ENCODE results near the gene TMEM52. TPM values are rescaled to one million over a fixed set of nuclear protein-coding genes. Genes with fewer than 3 reads are reported as not detected.

Gene TMEM52
- total and polyA plus RNA-seq, 2 of the 8 experiments (the other 6 are each of a cell fraction or from before 2014, with no cell fraction given): 14.6 to 30.2 TPM

DNA sequence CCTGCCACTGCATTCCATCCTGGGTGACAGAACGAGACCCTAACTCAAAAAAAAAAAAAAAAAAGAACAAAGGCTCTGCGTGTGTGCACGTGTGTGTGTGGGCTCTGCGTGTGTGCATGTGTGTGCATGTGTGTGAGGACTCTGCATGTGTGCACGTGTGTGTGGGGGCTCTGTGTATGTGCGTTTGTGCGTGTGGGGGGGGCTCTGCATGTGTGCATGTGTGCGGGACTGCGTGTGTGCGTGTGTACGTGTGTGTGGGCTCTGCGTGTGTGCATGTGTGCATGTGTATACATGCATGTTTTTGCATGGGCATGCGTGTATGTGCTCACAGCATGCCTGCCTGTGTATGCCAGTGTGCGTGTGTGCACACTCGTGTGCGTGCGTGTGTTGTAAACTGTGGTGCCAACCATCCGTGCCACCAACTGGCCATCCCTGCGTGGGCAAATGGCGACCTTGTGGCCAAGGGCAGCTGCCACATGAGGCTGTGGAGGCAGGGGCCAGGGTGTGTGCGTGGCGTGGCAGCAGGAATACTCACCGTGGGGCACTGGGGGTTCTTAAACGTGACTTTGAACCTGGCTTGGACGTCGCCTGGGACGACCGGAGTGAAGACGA, 26.8 kb upstream of the TMEM52 start:
- 0 out of 2 replicates have a peak overlapping the region, but pooled peaks have one; percentile 39 for H2AK5ac ChIP-seq (ENCODE audit: low read depth, low read length)
- ChIA-PET CTCF (ENCODE audit: partially characterized antibody) (interaction anchor here (0.6 to 9.3 kb wide), 7 partner anchors 9 to 882 kb away, joined by 3 to 145 read pairs (median 9); no protein-coding TSS in a partner anchor), POLR2A (ENCODE audit: partially characterized antibody) (no interaction called here)
- no peaks in the 10 kb centered on the region for H3K79me2 ChIP-seq (ENCODE audit: control insufficient read depth in 1 of 2, insufficient read depth in 2 of 2, low read length in 2 of 2)
- no peaks in the 10 kb centered on the region for H3K79me1 ChIP-seq (ENCODE audit: low read depth, low read length)
- H3K27ac ChIP-seq (ENCODE audit: low read depth, low read length): no peak overlapping the region
- H3K27me3 ChIP-seq (replicated peaks in 1 of 4; ENCODE audit: control insufficient read depth in 3 of 4, extremely low read depth in 1 of 4, insufficient read depth in 3 of 4, low read length in 3 of 4): no peaks in the 10 kb centered on the region
- H4K20me1 ChIP-seq (replicated peaks in 1 of 2; ENCODE audit: control insufficient read depth in 1 of 2, insufficient read depth in 2 of 2, low read length in 2 of 2): no peaks in the 10 kb centered on the region
- H2BK12ac ChIP-seq (ENCODE audit: low read depth, low read length): no peak overlapping the region
- H3K56ac ChIP-seq (replicated peaks; ENCODE audit: insufficient read length, low read depth, low read length): no peak overlapping the region
- H2AFZ ChIP-seq (ENCODE audit: low read length): no peak overlapping the region
- WGBS, 2 experiments (ENCODE audit: extremely low coverage in 1 of 2, insufficient coverage in 1 of 2, insufficient read length in 1 of 2, insufficient replicate concordance in 2 of 2, low coverage in 1 of 2, low lambda C conversion rate in 2 of 2, missing lambda C conversion rate in 1 of 2): 89% methylated on average over 27 of the region's 29 CpGs; no CpG with 5 or more reads in 1 of the 2 experiments
- DNase-seq (ENCODE audit: low read depth in 1 of 2, low spot score in 2 of 2) (no peak), FAIRE-seq (no peak)
- peak overlapping the region; percentile 78 for H3K4ac ChIP-seq (replicated peaks; ENCODE audit: insufficient read length, low read depth, low read length)
- H3K23me2 ChIP-seq (ENCODE audit: low read depth, low read length): peaks cover 3% of the 10 kb centered on the region; the same call in 1 of the 2 replicates
- H3K4me3 ChIP-seq (ENCODE audit: extremely low read depth in 1 of 4, insufficient read depth in 2 of 4, low read depth in 3 of 4, low read length in 4 of 4): no peak overlapping the region
- H4K91ac ChIP-seq (replicated peaks; ENCODE audit: insufficient read length, low read length): no peak overlapping the region
- H2BK5ac ChIP-seq (ENCODE audit: low read depth, low read length): no peak overlapping the region; the same call in 1 of the 2 replicates
- no peaks in the 10 kb centered on the region for H3K9me3 ChIP-seq (ENCODE audit: insufficient read depth in 2 of 2, low read depth in 1 of 2, low read length in 1 of 2)
- H3K4me2 ChIP-seq (ENCODE audit: insufficient read depth in 1 of 2, low read depth in 2 of 2, low read length in 2 of 2): no peak overlapping the region
- H3K4me1 ChIP-seq (replicated peaks in 1 of 4; ENCODE audit: control insufficient read depth in 3 of 4, insufficient read depth in 4 of 4, low read length in 3 of 4): peaks cover 0 to 2% (median 0%) of the 10 kb centered on the region in 4 experiments; a peak in 2 of 7 replicates
- no peaks in the 10 kb centered on the region; a peak in 1 of 8 replicates for H3K36me3 ChIP-seq (ENCODE audit: control insufficient read depth in 2 of 4, insufficient read depth in 4 of 4, low read length in 3 of 4)
- no peak overlapping the region for H2BK120ac ChIP-seq (replicated peaks; ENCODE audit: low read depth, low read length)
- peak overlapping the region; percentile 48; the same call in 1 of the 2 replicates for H2BK20ac ChIP-seq (ENCODE audit: low read length)
- no peak overlapping the region for H4K8ac ChIP-seq (ENCODE audit: extremely low read depth, insufficient read depth, low read length)
- no peak overlapping the region for H3K9ac ChIP-seq (replicated peaks in 1 of 4; ENCODE audit: extremely low read depth in 1 of 4, low read depth in 3 of 4, low read length in 3 of 4)
- H4K5ac ChIP-seq (ENCODE audit: insufficient read length, low read depth, low read length): no peak overlapping the region
- no peak overlapping the region for H3K14ac ChIP-seq (ENCODE audit: insufficient read length)
- no peak overlapping the region for H3K18ac ChIP-seq (ENCODE audit: extremely low read depth, low read length)
- H3K23ac ChIP-seq (ENCODE audit: insufficient read length): no peak overlapping the region
- H2BK15ac ChIP-seq (ENCODE audit: low read length): no peak overlapping the region
- TF ChIP-seq POLR2AphosphoS5 (IDR thresholded peaks at IDR 0.05; ENCODE audit: low read depth, low read length) (no peak), SAP30 (IDR thresholded peaks at IDR 0.05; ENCODE audit: insufficient read depth, insufficient replicate concordance, low read length) (no peak), CHD2 (IDR thresholded peaks at IDR 0.05; ENCODE audit: low read length) (no peak), TCF12 (IDR thresholded peaks at IDR 0.05; ENCODE audit: low read depth, low read length) (no peak), SP2 (IDR thresholded peaks at IDR 0.05; ENCODE audit: low read length) (no peak), SRF (IDR thresholded peaks at IDR 0.05; ENCODE audit: low read depth, low read length) (no peak), TEAD4 (IDR thresholded peaks at IDR 0.05; ENCODE audit: low read depth, low read length) (no peak), KDM5A (IDR thresholded peaks at IDR 0.05; ENCODE audit: low read length) (no peak)
- TF ChIP-seq, protein P1, sequence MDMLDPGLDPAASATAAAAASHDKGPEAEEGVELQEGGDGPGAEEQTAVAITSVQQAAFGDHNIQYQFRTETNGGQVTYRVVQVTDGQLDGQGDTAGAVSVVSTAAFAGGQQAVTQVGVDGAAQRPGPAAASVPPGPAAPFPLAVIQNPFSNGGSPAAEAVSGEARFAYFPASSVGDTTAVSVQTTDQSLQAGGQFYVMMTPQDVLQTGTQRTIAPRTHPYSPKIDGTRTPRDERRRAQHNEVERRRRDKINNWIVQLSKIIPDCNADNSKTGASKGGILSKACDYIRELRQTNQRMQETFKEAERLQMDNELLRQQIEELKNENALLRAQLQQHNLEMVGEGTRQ (IDR thresholded peaks at IDR 0.05; ENCODE audit: low read length): no peak
- TF ChIP-seq, protein P2, sequence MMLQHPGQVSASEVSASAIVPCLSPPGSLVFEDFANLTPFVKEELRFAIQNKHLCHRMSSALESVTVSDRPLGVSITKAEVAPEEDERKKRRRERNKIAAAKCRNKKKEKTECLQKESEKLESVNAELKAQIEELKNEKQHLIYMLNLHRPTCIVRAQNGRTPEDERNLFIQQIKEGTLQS (IDR thresholded peaks at IDR 0.05; ENCODE audit: insufficient read depth, low read depth, low read length): no peak

All from H1 (cell line).